Measurements from ENCODE around the gene WAS. TPM values are rescaled to one million over a fixed set of nuclear protein-coding genes. Genes with fewer than 3 reads are reported as not detected.

Gene WAS
- 0.23 TPM in 1 of 2 replicates, not detected in the other for total RNA-seq (ENCODE audit: low replicate concordance)

DNA sequence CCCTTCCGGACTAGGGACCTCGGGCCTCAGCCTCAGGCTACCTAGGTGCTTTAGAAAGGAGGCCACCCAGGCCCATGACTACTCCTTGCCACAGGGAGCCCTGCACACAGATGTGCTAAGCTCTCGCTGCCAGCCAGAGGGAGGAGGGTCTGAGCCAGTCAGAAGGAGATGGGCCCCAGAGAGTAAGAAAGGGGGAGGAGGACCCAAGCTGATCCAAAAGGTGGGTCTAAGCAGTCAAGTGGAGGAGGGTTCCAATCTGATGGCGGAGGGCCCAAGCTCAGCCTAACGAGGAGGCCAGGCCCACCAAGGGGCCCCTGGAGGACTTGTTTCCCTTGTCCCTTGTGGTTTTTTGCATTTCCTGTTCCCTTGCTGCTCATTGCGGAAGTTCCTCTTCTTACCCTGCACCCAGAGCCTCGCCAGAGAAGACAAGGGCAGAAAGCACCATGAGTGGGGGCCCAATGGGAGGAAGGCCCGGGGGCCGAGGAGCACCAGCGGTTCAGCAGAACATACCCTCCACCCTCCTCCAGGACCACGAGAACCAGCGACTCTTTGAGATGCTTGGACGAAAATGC, at the start of gene WAS:
TSS of gene WAS (plus strand) at position 389 of the 572 bp plus-strand sequence. CDS start at position 444, 55 bp downstream.

DNA sequence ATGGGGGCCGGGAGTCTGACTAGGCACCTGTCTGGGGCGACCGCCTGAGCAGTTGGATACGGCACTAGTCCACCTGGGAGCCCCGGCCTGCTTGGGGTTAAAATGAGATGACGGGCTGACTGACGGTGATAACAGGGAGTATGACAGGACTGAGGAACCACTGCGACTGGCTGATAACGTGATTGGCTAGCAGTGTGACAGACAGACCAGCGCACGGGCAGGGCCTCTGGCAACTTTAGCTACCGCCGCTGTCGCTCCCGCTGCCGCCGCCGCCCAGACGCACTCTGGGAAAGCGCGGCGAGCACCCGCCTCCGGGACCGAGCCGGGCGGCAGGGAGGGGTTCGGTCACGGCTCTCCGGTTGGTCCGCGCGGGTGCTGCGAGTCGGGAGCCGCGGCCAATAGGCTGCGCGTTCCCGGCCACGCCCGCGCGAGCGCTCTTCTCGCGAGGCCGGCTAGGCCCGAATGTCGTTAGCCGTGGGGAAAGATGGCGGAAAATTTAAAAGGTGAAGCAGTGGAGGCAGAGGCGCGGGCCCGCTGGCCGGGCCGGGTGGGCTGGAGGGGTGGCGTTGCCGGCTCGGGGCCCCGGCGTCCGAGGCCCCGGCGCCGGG, 12.8 kb downstream of the WAS start, which contains the start of gene SUV39H1:
TSS of gene SUV39H1 (plus strand) at position 434 of the 608 bp plus-strand sequence. CDS start at position 485, 51 bp downstream.

Other genes with a start within 250 kb of the WAS start
- gene SLC38A5, start 213.5 kb upstream of the WAS start, total RNA-seq (ENCODE audit: low replicate concordance): 21.9 and 54.9 TPM in 2 replicates
- 27.4 and 56.0 TPM in 2 replicates for gene FTSJ1, start 207.6 kb upstream of the WAS start, total RNA-seq (ENCODE audit: low replicate concordance)
- gene PORCN, start 174.8 kb upstream of the WAS start, total RNA-seq (ENCODE audit: low replicate concordance): 9.8 and 17.6 TPM in 2 replicates
- 45.9 and 78.8 TPM in 2 replicates for gene EBP, start 162.0 kb upstream of the WAS start, total RNA-seq (ENCODE audit: low replicate concordance)
- 5.3 and 6.2 TPM in 2 replicates for gene TBC1D25, start 144.1 kb upstream of the WAS start, total RNA-seq (ENCODE audit: low replicate concordance)
- gene RBM3, start 109.3 kb upstream of the WAS start, total RNA-seq (ENCODE audit: low replicate concordance): 56.9 and 302 TPM in 2 replicates
- gene WDR13, start 86.3 kb upstream of the WAS start, total RNA-seq (ENCODE audit: low replicate concordance): 170 and 335 TPM in 2 replicates
- gene SUV39H1, start 12.9 kb downstream of the WAS start, total RNA-seq (ENCODE audit: low replicate concordance): 0.59 and 2.5 TPM in 2 replicates
- not detected in 2 replicates for gene GLOD5, start 77.9 kb downstream of the WAS start, total RNA-seq (ENCODE audit: low replicate concordance)
- not detected in 2 replicates for gene GATA1, start 102.8 kb downstream of the WAS start, total RNA-seq (ENCODE audit: low replicate concordance)
- 21.8 and 25.6 TPM in 2 replicates for gene HDAC6, start 118.3 kb downstream of the WAS start, total RNA-seq (ENCODE audit: low replicate concordance)
- gene ERAS, start 142.7 kb downstream of the WAS start, total RNA-seq (ENCODE audit: low replicate concordance): not detected in 2 replicates
- gene PCSK1N, start 151.8 kb downstream of the WAS start, total RNA-seq (ENCODE audit: low replicate concordance): 0.15 and 0.23 TPM in 2 replicates
- gene TIMM17B, start 214.0 kb downstream of the WAS start, total RNA-seq (ENCODE audit: low replicate concordance): 9.0 and 34.8 TPM in 2 replicates
- gene PQBP1, start 214.1 kb downstream of the WAS start, total RNA-seq (ENCODE audit: low replicate concordance): 77.9 and 169 TPM in 2 replicates
- gene SLC35A2, start 227.8 kb downstream of the WAS start, total RNA-seq (ENCODE audit: low replicate concordance): 7.8 and 17.3 TPM in 2 replicates
- gene PIM2, start 235.2 kb downstream of the WAS start, total RNA-seq (ENCODE audit: low replicate concordance): 2.3 and 3.0 TPM in 2 replicates